ENCODE data around the gene RPL5. TPM values are rescaled to one million over a fixed set of nuclear protein-coding genes. Genes with fewer than 3 reads are reported as not detected.

The RPL5 gene
- total RNA-seq, 1 experiment from 2014 or later, result 1,415 TPM

DNA sequence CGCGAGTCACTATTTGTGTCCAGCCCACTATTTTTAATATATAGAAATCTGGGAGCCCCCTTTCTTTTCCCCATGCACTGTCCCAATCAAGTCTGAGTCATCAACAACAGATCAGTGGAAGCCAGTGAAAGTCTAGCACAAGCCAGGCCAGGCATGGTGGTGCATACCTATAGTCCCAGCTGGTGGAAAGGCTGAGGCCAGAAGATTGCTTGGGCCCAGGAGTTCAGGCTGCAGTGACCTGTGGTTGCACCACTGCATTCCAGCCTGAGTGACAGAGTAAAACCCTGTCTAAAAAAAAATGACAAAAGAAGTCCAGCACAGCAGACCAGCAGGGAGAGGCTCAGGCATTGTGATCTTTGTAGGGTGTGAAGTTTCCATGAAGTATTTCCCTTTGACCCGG lies 9.0 kb upstream of the RPL5 start:
- Histone ChIP-seq H3K27ac (ENCODE audit: low read depth, low read length, poor library complexity, severe bottlenecking) (no peak overlapping the region), H3K36me3 (ENCODE audit: insufficient read depth, low read length, poor library complexity, severe bottlenecking) (no peaks in the 10 kb centered on the region), H3K4me1 (ENCODE audit: insufficient read depth, low read length, poor library complexity, severe bottlenecking) (no peaks in the 10 kb centered on the region), H3K4me3 (ENCODE audit: low read depth, low read length, poor library complexity, severe bottlenecking) (no peak overlapping the region), H3K9me3 (ENCODE audit: low read depth, low read length, poor library complexity, severe bottlenecking) (no peaks in the 10 kb centered on the region), H3K27me3 (replicated peaks; ENCODE audit: insufficient read depth, low read depth, low read length, poor library complexity) (no peaks in the 10 kb centered on the region)
- no TSS peak for BruUV-seq (replicated peaks)
- CTCF ChIA-PET, result no interaction called here
- POLR2A ChIA-PET (ENCODE audit: low non-redundant PET), result no interaction called here
- intact Hi-C loops (cut with micrococcal nuclease; ENCODE audit: unreplicated experiment), result no loop called here
- no peak for TF ChIP-seq EZH2 (IDR thresholded peaks at IDR 0.05; ENCODE audit: borderline replicate concordance, low read depth, low read length, poor library complexity, severe bottlenecking)
- TF ChIP-seq, protein P1, sequence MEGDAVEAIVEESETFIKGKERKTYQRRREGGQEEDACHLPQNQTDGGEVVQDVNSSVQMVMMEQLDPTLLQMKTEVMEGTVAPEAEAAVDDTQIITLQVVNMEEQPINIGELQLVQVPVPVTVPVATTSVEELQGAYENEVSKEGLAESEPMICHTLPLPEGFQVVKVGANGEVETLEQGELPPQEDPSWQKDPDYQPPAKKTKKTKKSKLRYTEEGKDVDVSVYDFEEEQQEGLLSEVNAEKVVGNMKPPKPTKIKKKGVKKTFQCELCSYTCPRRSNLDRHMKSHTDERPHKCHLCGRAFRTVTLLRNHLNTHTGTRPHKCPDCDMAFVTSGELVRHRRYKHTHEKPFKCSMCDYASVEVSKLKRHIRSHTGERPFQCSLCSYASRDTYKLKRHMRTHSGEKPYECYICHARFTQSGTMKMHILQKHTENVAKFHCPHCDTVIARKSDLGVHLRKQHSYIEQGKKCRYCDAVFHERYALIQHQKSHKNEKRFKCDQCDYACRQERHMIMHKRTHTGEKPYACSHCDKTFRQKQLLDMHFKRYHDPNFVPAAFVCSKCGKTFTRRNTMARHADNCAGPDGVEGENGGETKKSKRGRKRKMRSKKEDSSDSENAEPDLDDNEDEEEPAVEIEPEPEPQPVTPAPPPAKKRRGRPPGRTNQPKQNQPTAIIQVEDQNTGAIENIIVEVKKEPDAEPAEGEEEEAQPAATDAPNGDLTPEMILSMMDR (conservative IDR thresholded peaks at IDR 0.05; ENCODE audit: low read depth, low read length), result no peak
- DNase-seq (ENCODE audit: low spot score), result no peak

DNA sequence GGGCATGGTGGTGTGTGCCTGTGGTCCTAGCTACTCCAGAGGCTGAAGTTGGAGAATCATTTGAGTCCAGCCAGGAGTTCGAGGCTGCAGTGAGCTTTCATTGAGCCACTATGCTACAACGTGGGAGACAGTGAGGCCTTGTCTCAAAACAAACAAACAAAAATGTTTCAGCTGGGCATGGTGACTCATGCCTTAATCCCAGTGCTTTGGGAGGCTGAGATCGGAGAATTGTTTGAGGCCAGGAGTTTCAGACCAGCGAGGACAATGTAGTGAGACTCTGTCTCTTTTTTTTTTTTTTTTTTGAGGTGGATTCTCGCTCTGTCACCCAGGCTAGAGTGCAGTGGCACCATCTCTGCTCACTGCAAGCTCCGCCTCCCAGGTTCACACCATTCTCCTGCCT lies 5.0 kb upstream of the RPL5 start:
- H3K27ac ChIP-seq (ENCODE audit: low read depth, low read length, poor library complexity, severe bottlenecking), result no peak overlapping the region
- no peak for DNase-seq (ENCODE audit: low spot score)
- TF ChIP-seq, protein P1 (conservative IDR thresholded peaks at IDR 0.05; ENCODE audit: low read depth, low read length), result no peak
- no peak for TF ChIP-seq EZH2 (IDR thresholded peaks at IDR 0.05; ENCODE audit: borderline replicate concordance, low read depth, low read length, poor library complexity, severe bottlenecking)
- no peak overlapping the region for H3K4me3 ChIP-seq (ENCODE audit: low read depth, low read length, poor library complexity, severe bottlenecking)
- peaks cover 4% of the 10 kb centered on the region for H3K4me1 ChIP-seq (ENCODE audit: insufficient read depth, low read length, poor library complexity, severe bottlenecking)
- H3K9me3 ChIP-seq (ENCODE audit: low read depth, low read length, poor library complexity, severe bottlenecking), result no peaks in the 10 kb centered on the region
- POLR2A ChIA-PET (ENCODE audit: low non-redundant PET), result interaction anchor here (0.6 to 0.7 kb wide), 2 partner anchors 51 to 1817 kb away, joined by 7 to 10 read pairs; no protein-coding TSS in a partner anchor
- intact Hi-C loops (cut with micrococcal nuclease; ENCODE audit: unreplicated experiment), result no loop called here
- CTCF ChIA-PET, result interaction anchor here (0.6 kb wide), 1 partner anchor 9 kb away, joined by 12 read pairs; no protein-coding TSS in a partner anchor
- no TSS peak for BruUV-seq (replicated peaks)
- H3K36me3 ChIP-seq (ENCODE audit: insufficient read depth, low read length, poor library complexity, severe bottlenecking), result no peaks in the 10 kb centered on the region
- H3K27me3 ChIP-seq (replicated peaks; ENCODE audit: insufficient read depth, low read depth, low read length, poor library complexity), result no peaks in the 10 kb centered on the region

DNA sequence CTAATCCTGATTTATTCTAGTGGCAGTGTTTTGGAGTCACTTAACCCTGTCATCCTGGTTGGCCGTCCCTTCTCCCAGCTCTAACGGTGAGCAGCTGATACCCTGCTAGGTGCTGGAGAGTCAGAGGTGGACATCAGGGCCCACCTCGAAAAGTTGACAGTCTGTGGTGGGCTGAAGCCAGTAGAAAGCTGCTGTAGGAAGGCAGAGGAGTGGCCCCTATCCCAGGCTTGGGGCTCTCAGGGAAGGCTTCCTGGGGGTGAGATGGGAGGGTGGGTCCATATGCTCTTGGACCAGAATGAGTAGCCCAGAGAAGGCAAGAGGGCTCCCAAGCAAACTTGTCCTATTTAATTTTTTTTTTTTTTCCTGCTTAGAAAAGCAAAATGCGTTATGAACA lies 475 bp upstream of the RPL5 start:
- Histone ChIP-seq H3K27ac (ENCODE audit: low read depth, low read length, poor library complexity, severe bottlenecking) (peak overlapping the region; percentile 95), H3K4me1 (ENCODE audit: insufficient read depth, low read length, poor library complexity, severe bottlenecking) (peaks cover 20% of the 10 kb centered on the region), H3K4me3 (ENCODE audit: low read depth, low read length, poor library complexity, severe bottlenecking) (peak overlapping the region; percentile 94), H3K9me3 (ENCODE audit: low read depth, low read length, poor library complexity, severe bottlenecking) (no peaks in the 10 kb centered on the region), H3K36me3 (ENCODE audit: insufficient read depth, low read length, poor library complexity, severe bottlenecking) (peaks cover 37% of the 10 kb centered on the region), H3K27me3 (replicated peaks; ENCODE audit: insufficient read depth, low read depth, low read length, poor library complexity) (no peaks in the 10 kb centered on the region)
- CTCF ChIA-PET, result interaction anchor here (0.8 to 1.8 kb wide), 3 partner anchors 12 to 83 kb away, joined by 3 to 10 read pairs (median 3); no protein-coding TSS in a partner anchor
- no peak for DNase-seq (ENCODE audit: low spot score)
- no peak for TF ChIP-seq EZH2 (IDR thresholded peaks at IDR 0.05; ENCODE audit: borderline replicate concordance, low read depth, low read length, poor library complexity, severe bottlenecking)
- TSS peak; percentile 89 for BruUV-seq (replicated peaks)
- intact Hi-C loops (cut with micrococcal nuclease; ENCODE audit: unreplicated experiment), result no loop called here
- POLR2A ChIA-PET (ENCODE audit: low non-redundant PET), result interaction anchor here (0.6 to 1.0 kb wide), 3 partner anchors 19 to 46 kb away, joined by 3 to 6 read pairs (median 5); partner anchors contain the start of gene EVI5

All from A673 (cell line).